Endothelial cell (in vitro differentiated cells): Measurements from ENCODE around the gene PINK1. TPM values are rescaled to one million over a fixed set of nuclear protein-coding genes. Genes with fewer than 3 reads are reported as not detected.
"Not testable (repeated sequence)": the region's sequence is repeated elsewhere in the genome, so short reads cannot be mapped to it uniquely, and the experiment has no call there.

Source experiments
- DNase-seq: peaks from one replicate; pipeline ENCODE4 v3.0.0; 2021; ENCODE audit warnings: low spot score
- H3K27ac Mint-ChIP-seq: one replicate; pipeline ENCODE4 v1.8.0; 2021; ENCODE audit warnings: mixed read lengths, inconsistent platforms; ENCODE audit not compliant: unreplicated experiment
- H3K27me3 Mint-ChIP-seq: one replicate; pipeline ENCODE4 v1.8.0; 2021; ENCODE audit warnings: mild to moderate bottlenecking, moderate library complexity, mixed read lengths, inconsistent platforms; ENCODE audit not compliant: unreplicated experiment
- H3K36me3 Mint-ChIP-seq: one replicate; pipeline ENCODE4 v1.8.0; 2021; ENCODE audit warnings: mild to moderate bottlenecking, low read depth, mixed read lengths, inconsistent platforms; ENCODE audit not compliant: unreplicated experiment
- H3K4me1 Mint-ChIP-seq: one replicate; pipeline ENCODE4 v1.8.0; 2021; ENCODE audit warnings: mild to moderate bottlenecking, mixed read lengths, inconsistent platforms; ENCODE audit not compliant: unreplicated experiment
- H3K4me3 Mint-ChIP-seq: one replicate; pipeline ENCODE4 v1.8.0; 2021; ENCODE audit warnings: mild to moderate bottlenecking, mixed read lengths, inconsistent platforms; ENCODE audit not compliant: unreplicated experiment
- H3K9me3 Mint-ChIP-seq: one replicate; pipeline ENCODE4 v1.8.0; 2021; ENCODE audit warnings: mixed read lengths, inconsistent platforms; ENCODE audit not compliant: unreplicated experiment
- CTCF ChIP-seq: fragments of 200-600 bp; sonication (generic); IDR thresholded peaks from one replicate; pipeline ENCODE4 v1.5.0; 2021; ENCODE audit warnings: antibody characterized with exemption; ENCODE audit not compliant: unreplicated experiment
- total RNA-seq: library from RNA; stranded (reverse); fragmentation: NEBNext Ultra II Directional; extraction: Animal tissue kit (Norgen Biotek cat#: 25700); gene quantifications from one replicate; pipeline ENCODE4 v1.2.1, GENCODE V29; 2021; ENCODE audit not compliant: unreplicated experiment

Gene PINK1
- total RNA-seq, 1 donor from 2014 or later = 40.0 TPM

GRCh38 chr1:20602851-20603450 lies 30.3 kb upstream of the PINK1 start:
- Mint-ChIP-seq H3K27me3 (peaks cover 3% of the 10 kb centered on the region), H3K9me3 (no peaks in the 10 kb centered on the region), H3K4me3 (no peak overlapping the region), H3K36me3 (no peaks in the 10 kb centered on the region), H3K27ac (no peak overlapping the region), H3K4me1 (peaks cover 7% of the 10 kb centered on the region)
- TF ChIP-seq CTCF = no peak
- DNase-seq = no peak

GRCh38 chr1:20603504-20604464 lies 29.5 kb upstream of the PINK1 start:
- peaks cover 4% of the 10 kb centered on the region for H3K4me1 Mint-ChIP-seq
- peaks cover 3% of the 10 kb centered on the region for H3K27me3 Mint-ChIP-seq
- no peak for TF ChIP-seq CTCF
- no peak overlapping the region for H3K27ac Mint-ChIP-seq
- no peak for DNase-seq
- H3K36me3 Mint-ChIP-seq = no peaks in the 10 kb centered on the region
- H3K9me3 Mint-ChIP-seq = no peaks in the 10 kb centered on the region
- no peak overlapping the region for H3K4me3 Mint-ChIP-seq

- no peak overlapping the region for H3K4me3 Mint-ChIP-seq
- no peak overlapping the region for H3K27ac Mint-ChIP-seq
- TF ChIP-seq CTCF = no peak
- no peaks in the 10 kb centered on the region for H3K9me3 Mint-ChIP-seq
- no peaks in the 10 kb centered on the region for H3K36me3 Mint-ChIP-seq
- H3K27me3 Mint-ChIP-seq = peaks cover 3% of the 10 kb centered on the region
- DNase-seq = no peak
- peaks cover 4% of the 10 kb centered on the region for H3K4me1 Mint-ChIP-seq
These were observed 28.6 kb upstream of the PINK1 start for GRCh38 chr1:20604678-20605077.

GRCh38 chr1:20606801-20607570 lies 26.3 kb upstream of the PINK1 start:
- H3K4me3 Mint-ChIP-seq, H3K27ac Mint-ChIP-seq, H3K36me3 Mint-ChIP-seq, H3K9me3 Mint-ChIP-seq, DNase-seq, H3K27me3 Mint-ChIP-seq, H3K4me1 Mint-ChIP-seq: not testable (repeated sequence)

- no peak for DNase-seq
- H3K27me3 Mint-ChIP-seq = peaks cover 2% of the 10 kb centered on the region
- peaks cover 3% of the 10 kb centered on the region for H3K4me1 Mint-ChIP-seq
- no peak for TF ChIP-seq CTCF
- no peak overlapping the region for H3K27ac Mint-ChIP-seq
- no peaks in the 10 kb centered on the region for H3K9me3 Mint-ChIP-seq
- H3K36me3 Mint-ChIP-seq = no peaks in the 10 kb centered on the region
- no peak overlapping the region for H3K4me3 Mint-ChIP-seq
These were observed 23.7 kb upstream of the PINK1 start for GRCh38 chr1:20609541-20609940.
